ENCODE results near the gene ST6GALNAC1.

ST6GALNAC1 gene

DNA sequence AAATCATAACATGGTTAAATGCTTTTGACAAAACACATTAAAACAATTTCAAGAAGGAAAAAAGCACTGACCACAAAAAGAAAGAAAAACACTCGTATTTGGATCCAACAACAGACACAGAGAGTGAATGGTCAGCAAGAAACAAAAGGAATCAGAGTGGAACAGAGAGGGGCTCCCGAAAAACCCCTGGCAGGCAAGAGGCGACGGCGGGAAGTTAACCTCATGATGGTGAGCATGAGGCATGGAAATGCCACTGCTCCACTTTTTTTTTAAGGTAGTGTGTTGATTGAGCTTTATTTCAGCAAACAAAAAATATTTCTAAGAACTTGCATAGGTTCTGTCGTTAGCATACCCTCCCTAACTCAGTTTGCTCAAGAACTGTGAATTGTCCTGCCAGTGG is 32.1 kb upstream of the ST6GALNAC1 start:
- no peak for DNase-seq (ENCODE audit: low read depth in 3 of 3)

DNA sequence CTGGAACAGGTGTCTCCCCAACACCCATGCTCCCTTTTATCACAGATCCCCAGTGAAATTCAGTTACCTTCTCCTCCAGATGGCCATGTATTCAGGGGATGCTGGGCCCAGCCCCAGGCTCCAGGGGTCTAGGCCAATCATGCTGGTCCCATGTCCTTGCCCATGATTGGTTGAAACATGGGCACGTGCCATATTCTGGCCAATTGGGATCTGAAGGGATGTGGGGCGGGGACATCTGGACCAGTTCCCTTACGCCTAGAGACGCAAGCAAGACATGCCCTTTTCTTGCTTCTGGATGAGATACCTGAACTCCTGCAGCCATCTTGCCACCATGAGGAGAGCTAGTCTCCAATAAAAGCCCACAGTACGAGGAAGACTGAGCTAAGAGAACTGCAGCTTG is 31.0 kb upstream of the ST6GALNAC1 start:
- DNase-seq (ENCODE audit: low read depth in 3 of 3), result no peak

DNA sequence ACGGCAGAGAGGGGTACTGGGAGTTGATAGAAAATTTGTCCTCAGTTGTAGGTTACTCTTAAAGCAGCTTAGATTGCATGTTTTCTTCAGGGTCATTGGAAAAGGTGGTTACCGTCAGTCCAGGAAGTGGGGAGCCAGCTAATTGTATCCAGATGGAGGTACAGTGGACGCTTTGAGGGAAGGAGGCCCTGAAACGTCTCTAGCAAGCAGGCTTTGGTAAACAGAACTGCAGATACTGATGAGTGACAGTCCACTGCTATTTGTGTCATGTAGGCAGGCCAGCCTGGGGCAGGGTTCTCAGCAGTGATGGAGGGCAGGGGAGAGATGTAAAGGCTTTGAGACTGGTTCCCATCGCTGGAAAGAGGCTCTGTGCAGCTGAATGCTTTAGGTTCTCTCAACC is 30.2 kb upstream of the ST6GALNAC1 start:
- DNase-seq (ENCODE audit: low read depth in 3 of 3), result no peak

- DNase-seq (ENCODE audit: low read depth in 3 of 3), result no peak
Observed at GRCh38 chr17:76672892-76673291, 29.3 kb upstream of the ST6GALNAC1 start.

DNA sequence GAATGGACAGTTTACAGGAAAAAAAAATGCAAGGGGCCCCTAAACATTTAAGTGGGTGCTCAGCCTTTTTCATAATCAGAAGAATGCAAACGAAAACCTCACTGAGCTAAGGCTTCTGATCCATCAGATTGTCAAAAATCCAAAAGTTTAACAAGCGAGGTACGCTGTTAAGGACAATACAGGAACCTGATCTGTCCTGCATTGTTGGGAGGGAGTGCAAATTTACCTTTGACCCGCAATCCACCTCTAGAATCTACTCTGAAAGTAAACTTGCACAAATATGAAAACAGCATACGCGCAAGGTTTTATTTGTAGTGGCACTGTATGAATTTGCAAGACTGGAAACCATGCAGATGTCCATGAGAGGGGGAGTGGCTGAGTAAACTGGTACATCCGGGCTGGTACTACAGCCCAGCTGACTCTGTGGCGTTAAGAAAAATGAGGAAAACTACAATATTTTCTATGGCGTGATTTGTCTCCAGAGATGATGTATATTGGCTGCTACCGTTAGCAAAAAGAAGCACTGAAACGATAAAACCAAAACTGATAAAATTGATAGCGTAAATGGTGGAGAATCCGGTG is 28.8 kb upstream of the ST6GALNAC1 start:
- DNase-seq (ENCODE audit: low read depth in 3 of 3), result no peak

GRCh38 chr17:76671912-76672262 is 28.3 kb upstream of the ST6GALNAC1 start:
- DNase-seq (ENCODE audit: low read depth in 3 of 3), result no peak

DNA sequence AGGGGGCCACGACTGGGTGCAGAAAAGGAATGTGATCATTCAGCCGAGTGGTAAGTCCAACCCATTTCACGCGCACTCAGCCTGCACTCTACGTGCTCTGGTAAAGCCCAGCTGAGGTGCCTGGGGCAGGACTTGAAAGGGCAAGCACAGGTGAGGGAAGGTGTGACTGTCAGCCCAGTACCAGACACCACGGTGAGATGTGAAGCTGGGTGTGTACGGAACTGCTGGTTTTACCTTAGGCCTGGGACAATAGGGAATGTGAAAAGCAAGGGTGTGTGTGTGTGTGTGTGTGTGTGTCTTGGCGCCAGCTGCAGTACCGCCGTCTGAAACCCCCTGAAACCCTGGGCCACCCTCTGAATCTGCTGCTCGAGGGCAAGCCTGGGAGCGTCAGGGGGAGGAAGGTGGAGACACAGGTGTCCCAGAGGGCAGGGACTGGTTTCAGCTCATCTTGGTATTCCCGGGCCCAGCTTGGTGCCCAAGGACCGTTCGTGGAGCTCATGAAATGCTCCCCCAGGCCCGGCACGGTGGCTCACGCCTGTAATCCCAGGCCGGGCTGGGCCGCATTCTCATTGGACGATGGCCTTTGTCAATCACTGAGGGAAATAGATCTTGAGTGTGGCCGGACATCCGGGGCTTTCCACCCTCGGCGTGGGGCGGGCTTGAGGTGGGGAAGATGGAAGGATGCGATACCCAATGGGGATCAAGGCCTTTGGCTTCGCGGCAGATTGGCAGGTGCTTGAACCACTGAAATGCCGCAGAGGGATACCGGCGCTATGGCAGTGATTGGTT is 27.8 kb upstream of the ST6GALNAC1 start:
- peak; percentile 95 to 99 (median 99) for DNase-seq (ENCODE audit: low read depth in 3 of 3)

- no peak for DNase-seq (ENCODE audit: low read depth in 3 of 3)
Observed at GRCh38 chr17:76670718-76671122, 27.2 kb upstream of the ST6GALNAC1 start.

DNA sequence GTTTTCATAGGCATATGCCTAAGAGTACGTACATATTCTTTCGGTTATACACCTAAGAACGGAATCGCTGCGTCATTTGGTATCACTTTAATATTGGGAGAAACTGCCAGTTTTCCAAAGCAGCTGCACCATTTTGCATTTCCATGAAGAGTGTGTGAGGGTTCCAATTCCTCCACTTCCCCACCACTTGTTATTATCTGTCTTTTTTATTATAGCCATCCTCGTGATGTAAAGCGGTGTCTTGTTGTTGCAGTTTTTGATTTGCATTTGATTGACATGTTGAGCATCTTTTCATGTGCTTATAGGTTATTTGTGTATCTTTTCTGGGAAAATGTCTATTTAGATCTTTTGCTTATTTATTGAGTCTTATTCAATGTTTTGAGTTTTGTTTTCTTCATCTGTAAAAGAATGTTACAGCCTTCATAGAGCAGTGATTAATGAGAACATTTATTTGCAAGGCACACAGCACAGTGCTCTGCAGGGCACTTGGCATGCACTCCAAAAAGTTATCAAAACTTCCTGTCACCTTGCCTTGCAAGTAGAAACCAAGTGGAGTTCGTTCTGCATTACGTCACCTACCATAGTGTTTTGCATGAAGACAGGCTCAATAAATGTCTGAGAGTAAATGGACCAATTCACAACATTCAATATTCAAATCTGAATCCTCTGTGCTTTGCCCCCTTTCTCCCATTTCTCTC is 26.6 kb upstream of the ST6GALNAC1 start:
- no peak for DNase-seq (ENCODE audit: low read depth in 3 of 3)

DNA sequence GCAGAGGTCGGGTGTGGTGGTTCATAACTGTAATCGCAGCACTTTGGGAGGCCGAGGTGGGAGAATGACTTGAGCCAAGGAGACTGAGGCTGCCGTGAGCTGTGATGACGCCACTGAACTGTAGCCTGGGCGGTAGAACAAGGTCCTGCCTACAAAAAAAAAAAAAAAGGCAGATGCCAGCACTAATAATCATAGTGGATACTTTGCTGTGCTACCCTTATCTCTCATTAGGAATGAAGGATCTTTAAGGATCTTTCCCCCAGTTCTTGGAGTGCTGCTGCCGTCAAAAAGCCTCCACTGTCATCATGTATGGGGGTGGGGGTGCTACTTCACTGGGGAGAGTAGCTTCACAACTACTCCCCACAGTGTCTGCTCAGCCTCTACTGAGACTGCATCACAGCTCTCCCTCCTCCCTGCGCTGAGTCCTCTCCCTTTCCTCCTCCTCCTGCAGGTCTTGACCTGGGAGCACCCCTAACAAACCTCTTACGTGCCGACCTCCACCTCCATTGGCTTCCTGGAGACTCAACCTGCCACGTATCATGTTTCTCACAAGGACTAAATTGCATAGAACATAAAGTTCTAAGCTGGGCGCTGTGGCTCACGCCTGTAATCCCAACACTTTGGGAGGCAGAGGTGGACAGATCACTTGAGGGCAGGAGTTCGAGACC is 24.4 kb upstream of the ST6GALNAC1 start:
- DNase-seq (ENCODE audit: low read depth in 3 of 3), result no peak

GRCh38 chr17:76667491-76667755 is 23.9 kb upstream of the ST6GALNAC1 start:
- no peak for DNase-seq (ENCODE audit: low read depth in 3 of 3)

DNA sequence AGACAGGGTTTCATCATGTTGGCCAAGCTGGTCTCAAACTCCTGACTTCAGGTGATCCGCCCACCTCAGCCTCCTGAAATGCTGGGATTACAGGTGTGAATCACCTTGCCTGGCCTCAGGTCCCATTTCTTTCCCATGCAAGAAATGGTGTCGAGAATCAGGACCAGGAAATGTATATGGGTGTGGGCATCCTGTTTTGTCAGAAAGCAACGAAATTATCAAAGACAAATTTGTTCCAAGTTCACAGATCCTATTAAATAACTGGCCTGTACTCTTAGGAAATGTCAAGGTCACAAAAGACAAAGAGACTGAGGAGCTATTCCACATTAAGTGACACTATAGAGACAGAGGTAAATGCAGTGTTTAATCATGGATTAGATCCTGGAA is 17.1 kb upstream of the ST6GALNAC1 start:
- no peak for DNase-seq (ENCODE audit: low read depth in 3 of 3)

GRCh38 chr17:76659928-76660655 is 16.5 kb upstream of the ST6GALNAC1 start:
- DNase-seq (ENCODE audit: low read depth in 3 of 3), result no peak

DNA sequence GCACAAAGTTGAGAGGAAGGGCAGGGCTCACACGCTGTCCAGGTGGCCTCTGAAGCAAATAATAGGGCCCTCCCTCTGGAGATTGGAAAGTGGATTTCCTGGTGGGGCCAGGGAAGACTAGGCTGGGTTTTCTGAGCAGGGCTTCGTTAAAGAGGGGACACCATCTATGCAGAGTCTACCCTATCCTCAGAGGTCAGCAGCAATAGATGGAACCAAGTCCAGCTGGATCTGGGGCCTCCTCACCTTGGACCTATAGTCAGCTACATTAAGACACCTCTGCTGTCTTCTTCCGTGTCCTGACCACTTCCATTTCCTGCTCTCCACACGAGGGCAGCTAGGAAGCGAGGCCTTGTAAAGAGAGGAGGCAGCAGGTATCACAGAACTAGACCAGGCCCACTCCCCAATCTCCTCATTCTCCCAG is 14.7 kb upstream of the ST6GALNAC1 start:
- DNase-seq (ENCODE audit: low read depth in 3 of 3), result no peak

DNA sequence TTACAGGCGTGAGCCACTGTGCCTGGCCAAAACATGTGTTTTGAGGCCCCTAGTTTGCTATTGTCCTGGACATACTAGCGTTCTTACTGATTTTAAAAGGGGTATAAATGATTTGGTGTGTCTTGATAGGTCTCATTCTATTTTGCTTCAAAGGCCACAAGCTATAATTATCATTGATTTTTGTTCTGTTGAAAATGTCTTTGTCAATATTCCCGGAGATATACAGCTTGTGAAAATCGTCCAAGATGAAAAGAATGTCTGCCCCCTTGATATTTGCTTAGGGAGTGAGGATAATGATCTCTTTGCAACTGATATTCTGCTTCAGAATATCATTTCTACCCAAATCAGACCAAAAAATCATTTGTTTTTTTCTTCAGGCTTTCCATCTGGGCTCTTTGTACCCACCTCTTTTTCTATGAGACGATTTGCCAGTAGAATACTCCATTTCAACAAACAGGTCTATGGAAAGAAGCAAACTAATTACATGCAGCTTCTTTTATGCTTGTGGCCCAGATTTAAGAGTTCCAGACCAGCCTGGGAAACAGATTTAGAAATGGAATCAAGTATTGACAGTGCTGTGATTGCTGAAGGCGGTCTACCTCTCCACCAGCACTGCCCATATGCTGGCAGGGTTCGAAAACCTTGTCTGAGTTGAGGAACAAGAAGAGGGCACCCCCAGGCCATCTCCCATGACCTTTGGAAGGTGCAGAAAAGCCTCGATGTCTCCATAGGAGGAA is 14.1 kb upstream of the ST6GALNAC1 start:
- DNase-seq (ENCODE audit: low read depth in 3 of 3), result no peak

- DNase-seq (ENCODE audit: low read depth in 3 of 3), result no peak
Observed at GRCh38 chr17:76654408-76654807, 10.9 kb upstream of the ST6GALNAC1 start.

GRCh38 chr17:76650504-76650903 is 6.9 kb upstream of the ST6GALNAC1 start:
- no peak for DNase-seq (ENCODE audit: low read depth in 3 of 3)

DNA sequence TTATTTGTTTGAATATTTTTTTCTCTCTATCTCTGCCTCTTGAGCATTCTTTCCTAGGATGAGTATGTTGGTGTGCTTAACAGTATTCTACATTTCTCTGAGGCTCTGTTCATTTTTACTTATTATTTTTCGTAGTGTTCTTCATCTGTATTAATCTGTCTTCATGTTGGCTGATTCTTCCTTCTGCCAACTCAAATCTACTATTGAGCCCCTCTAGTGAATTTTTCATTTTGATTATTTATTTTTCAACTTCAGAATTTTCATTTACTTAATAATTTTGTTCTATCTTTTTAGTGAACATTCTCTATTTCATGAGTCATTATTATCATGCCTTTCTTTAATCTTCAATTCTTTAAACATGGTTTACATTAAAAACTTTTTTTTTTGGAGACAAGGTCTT is 3.2 kb upstream of the ST6GALNAC1 start:
- no peak for DNase-seq (ENCODE audit: low read depth in 3 of 3)

- no peak for DNase-seq (ENCODE audit: low read depth in 3 of 3)
Observed at GRCh38 chr17:76645481-76645880, 1.9 kb upstream of the ST6GALNAC1 start.

DNA sequence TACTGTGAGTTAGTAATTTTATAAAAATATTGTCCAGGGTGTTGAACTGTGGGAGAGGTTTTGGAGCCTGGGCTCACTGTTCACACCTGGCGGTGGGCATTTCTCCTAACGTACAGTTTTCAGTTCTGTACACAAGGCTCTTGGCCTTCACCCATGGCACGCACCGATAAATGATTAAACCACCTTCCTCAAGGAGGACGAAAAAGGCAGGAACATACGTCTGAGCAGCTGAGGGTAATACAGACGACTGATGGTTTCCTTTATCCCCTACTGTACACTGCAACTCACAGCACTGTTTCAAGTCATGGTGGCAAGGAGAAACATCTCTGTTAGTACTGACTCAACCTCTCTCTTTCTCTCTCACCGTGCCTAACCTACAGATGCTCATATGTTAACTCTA is 1.4 kb upstream of the ST6GALNAC1 start:
- DNase-seq (ENCODE audit: low read depth in 3 of 3), result no peak

DNA sequence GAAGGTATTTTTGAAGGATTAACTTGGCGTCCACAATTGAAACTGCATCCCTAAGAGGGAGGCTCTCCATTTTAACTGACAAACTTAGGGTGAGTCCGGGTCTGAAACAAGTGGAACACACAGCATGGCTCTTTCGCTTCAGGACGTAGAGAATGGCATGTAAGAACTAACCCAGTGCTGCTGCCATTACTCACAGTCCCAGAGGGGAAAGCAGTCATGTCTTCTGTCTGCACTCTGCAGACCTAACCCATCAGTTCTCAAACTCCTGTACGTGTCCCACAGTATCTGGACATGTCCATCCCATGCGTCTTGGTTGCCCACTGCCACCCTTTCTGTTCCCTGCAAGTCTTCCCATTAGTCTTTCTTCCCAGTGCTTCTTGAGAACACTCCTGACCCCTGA is 563 bp downstream of the ST6GALNAC1 start:
- no peak for DNase-seq (ENCODE audit: low read depth in 3 of 3)
